ENCODE results near the gene TWSG1.
"Not testable (repeated sequence)": the region's sequence is repeated elsewhere in the genome, so short reads cannot be mapped to it uniquely, and the experiment has no call there.

TWSG1 gene

DNA sequence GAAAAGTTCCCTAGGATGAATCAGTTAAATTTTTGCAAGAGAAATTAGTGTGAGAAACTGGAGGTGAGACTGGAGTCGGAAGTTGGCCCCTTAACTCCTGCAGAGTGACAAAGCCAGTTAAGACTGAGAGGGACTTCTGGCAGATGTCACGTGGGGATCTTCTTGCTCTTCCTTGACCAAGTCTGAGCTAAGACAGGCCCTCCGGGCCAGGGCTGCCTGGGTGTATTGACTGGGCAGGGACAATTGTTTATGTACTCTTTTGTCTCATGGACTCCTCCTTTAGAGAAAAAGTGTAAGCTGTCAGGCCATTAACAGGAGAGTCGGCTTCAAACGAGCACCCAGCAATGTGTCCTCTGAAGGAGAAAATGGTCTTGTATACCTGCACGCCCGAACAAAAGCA lies 92.2 kb downstream of the TWSG1 start:
- no peak for DNase-seq (ENCODE audit: low spot score)

DNA sequence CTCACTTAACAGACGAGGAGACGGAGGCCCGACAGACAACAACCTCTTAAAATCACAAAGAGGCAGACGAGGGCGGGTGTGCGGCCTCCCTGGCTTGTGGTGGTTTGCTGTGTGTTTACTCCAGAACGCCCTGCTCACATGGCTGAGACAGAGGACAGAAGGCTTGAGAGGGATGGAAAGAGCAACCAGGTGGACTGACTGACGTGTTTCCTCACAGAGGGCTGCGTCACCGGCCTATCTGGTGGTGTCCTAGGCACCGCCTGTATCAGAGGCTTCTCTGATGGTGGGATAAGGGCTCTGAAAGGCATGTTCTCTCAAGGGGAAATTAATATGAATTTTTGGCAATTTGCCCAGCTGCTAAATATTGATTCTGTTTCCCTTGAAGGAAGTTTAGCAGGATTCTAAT lies 93.7 kb downstream of the TWSG1 start:
- no peak for DNase-seq (ENCODE audit: low spot score)

DNA sequence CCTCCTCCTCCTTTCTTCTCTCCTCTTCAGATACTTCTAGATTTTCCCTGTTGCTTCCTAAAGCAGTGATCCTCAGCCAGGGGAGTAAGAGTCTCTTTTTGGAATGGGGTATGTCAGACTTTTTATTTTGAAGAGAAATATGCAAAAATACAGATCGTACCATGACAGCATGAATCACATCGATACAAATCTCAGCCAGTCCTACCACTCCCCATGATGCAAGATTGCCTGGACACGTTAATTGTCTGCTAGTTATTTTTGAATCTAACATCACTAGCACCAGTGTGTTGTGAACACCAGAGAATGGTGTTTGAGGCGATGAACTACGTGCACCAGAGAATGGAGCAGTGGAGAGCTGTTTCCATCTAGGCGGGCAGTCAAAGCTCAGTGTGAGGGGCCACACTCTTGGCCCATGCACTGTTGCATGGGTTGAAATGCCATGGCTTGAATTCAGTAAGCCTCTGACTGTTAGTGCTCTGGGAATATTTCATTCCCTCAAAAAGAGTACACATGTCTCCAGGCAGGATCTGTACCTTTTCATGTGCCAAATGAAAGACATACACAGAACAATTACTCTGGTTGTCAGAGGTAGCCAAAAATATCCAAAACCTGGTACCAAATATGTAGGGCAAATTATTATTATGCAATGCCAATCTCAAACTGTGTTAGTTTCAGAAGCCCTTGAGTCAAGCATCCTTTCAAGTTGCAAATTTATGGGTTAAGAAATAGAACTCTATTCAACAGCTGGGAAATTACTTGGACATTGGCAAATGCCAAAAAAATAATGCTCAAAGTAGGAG lies 94.5 kb downstream of the TWSG1 start:
- no peak for DNase-seq (ENCODE audit: low spot score)

DNA sequence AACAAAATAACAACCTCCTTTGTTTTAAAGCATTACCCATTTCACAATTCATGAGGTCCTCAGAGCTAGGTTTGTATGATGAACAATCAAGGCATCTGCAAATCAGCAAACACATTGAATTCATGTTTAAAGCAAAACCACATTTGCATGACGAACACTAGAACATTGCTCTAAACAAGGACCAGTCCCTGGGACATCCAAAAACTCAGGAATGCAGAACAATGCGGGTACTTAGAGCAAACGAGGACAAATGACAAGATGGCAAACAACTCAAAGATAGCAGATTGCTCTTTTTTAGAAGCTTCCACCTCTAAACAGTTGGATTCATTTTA lies 95.1 kb downstream of the TWSG1 start:
- no peak for DNase-seq (ENCODE audit: low spot score)

DNA sequence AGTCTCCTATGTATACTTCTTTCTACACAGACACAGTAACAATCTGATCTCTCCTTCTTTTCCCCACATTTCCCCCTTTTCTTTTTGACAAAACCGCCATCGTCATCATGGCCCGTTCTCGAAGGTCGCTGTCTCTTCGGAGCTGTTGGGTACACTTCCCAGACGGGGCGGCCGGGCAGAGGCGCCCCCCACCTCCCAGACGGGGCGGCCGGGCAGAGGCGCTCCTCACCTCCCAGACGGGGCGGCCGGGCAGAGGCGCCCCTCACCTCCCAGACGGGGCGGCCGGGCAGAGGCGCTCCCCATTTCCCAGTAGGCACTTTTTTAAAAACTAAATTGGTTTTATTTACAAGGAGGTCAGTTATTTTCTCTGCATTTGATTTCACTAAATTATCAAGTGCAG lies 95.7 kb downstream of the TWSG1 start:
- DNase-seq (ENCODE audit: low spot score) = not testable (repeated sequence)

DNA sequence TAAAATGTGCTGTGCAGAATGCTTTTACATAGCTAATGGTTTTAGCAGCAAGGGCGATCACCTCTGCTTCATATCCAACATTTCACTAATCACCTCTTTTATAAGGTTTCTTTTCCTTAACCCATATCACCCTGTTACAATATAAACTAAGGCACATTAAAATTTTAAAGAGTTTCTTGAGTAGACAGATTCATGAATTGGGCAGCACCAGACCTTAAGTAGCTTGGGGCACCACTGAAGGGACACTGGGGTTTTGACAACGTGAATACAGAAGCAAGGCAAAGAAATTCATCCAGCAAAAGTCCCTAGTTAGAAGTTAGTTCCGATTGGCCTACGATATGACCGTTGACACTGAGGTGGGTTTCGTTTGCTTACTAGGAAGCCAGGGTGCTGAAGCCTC lies 96.7 kb downstream of the TWSG1 start:
- no peak for DNase-seq (ENCODE audit: low spot score)

DNA sequence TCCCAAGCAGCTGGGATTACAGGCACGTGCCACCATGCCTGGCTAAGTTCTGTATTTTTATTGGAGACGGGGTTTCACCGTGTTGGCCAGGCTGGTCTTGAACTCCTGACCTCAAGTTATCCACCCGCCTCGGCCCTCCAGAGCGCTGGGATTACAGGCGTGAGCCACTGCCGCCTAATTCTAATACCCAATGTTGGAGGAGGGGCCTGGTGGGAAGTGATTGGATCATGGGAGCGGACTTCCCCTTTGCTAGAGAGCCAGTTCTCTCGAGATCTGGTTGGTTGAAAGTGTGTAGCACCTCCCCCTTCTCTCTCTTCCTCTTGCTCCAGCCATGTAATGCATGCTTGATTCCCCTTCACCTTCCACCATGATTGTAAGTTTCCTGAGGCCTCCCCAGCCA lies 98.5 kb downstream of the TWSG1 start:
- not testable (repeated sequence) for DNase-seq (ENCODE audit: low spot score)

DNA sequence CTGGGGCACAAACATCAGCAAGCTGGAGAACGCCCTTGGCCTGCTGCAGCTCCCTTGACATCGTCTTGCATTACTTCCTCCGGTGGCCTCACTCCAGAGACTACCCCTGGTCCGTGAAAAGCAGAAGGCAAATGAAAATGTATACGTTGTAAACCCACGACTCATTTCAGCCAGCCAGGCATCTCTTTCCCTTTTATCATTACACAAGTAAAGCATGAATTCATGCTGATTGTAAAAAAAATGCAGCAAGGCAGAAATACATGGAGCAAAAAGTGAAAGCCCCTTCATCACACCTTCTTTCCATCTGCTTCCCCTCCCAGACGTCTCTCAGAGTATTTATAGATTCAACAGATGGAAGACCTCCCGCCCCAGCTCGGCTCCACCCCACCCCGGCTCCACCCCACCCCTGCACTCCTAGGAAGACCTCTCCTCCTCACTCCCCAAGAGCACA lies 99.1 kb downstream of the TWSG1 start:
- DNase-seq (ENCODE audit: low spot score) = no peak

DNA sequence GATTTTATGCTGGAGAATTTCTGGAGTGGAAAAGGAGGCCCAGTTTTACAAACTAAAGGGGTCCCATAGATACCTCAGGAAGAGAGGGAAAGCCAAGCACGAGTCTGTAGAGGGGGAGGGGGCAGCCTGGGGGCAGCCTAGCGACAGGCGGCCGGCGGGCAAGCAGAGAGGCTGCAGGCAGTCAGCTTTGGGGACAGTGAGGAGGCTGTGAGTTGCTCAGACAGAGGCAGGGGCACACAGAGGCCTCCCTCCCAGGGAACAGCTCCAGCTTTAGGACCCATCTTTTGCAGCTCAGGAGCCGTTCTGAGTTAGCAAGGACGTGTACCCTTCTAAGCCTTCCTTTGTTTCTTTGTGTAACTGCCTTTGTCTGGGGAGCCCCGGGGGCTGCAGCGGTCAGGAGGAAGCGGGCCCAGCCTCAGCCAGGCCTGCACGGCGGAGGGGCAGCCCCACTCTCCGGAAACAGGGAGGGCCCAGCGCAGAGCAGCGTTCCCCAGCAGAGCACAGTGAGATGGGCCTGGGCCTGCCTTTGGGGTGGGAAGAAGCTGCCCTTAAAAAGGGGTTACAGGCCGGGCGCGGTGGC lies 99.6 kb downstream of the TWSG1 start:
- no peak for DNase-seq (ENCODE audit: low spot score)

DNA sequence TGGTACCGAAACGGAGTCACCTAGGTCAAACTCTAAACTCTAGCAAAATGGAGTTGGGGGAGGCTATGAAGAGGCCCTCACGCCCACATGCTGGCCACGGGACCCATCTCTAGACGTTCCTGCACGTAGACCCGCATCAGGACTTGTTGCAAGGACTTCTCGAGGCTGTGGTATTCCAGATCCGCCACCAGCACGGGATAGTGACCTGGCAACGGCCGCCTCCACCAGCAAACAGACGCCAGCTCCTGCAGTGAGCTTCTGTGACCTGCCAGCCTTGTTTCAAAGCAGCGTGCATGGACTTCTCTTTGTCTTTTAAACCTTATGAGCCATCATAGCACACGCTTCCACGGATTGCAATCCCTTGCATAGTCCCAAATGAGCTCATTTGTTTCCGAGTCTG lies 100.5 kb downstream of the TWSG1 start:
- no peak for DNase-seq (ENCODE audit: low spot score)

DNA sequence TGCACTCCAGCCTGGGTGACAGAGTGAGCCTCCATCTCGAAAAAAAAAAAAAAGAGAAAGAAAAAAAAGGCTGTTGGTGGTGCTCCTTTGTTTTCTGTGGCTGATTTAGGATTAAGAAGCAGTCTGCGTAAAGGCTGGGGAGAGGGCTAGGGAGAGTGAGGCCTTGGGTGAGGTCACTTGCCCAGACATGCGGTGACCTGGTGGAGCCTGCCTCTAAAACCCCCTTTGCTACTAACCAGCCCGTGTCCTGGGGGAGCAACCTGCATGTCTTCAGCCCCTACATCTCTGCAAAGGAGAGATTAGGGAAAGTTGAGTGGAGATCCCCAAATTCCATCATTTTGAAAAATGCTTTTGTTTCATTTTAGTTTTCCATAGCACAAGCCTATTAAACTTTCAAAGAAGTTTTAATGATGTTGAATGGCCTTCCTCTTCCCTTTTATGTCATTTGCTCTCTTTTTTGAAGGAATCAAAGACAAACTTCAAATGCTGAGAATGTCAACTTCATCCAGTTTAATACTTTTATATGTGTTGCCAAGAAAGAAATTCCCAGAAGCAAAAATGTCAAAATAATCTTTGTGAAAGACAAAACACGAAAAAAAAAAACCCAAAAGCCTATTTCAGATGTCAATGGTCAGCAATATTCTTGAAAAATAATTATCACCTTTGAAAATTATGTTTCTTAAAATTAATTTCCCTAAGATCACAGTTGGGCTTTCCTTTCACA lies 101.8 kb downstream of the TWSG1 start:
- DNase-seq (ENCODE audit: low spot score) = no peak

DNA sequence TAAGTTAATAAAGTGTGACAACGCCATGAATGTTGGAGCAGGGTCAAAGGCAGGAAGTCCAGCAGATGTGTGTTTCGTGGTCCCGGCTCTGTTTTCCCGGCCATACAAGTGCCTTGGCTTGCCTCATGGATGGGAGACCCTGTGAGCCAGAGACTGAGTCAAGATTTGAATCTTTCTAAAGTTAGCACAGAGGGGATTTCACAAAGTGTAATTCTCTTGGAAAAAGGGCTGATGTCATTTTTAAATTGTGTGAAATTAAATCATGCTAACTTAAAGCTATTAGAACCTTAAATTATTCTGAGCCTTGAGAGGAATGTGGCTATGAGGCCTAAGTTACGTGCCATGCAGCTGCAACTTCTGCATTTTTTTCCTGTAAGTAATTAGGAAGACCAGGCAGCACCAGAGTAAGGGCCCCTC lies 102.5 kb downstream of the TWSG1 start:
- DNase-seq (ENCODE audit: low spot score) = no peak

DNA sequence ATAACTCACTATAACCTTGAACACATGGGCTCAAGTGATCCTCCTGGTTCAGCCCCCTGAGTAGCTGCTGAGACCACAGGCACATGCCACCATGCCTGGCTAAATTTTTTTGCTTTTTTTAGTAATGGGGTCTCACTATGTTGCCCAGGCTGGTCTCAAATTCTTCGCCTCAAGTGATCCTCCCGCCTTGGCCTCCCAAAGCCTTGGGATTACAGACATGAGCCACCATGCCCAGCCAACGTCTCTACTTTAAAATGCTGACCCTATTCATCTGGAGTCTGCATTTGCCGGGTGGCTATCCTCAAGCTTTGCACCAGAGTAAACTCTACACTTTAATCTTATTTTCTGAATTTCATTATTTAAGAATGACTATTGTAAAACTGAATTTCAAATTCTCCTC lies 103.1 kb downstream of the TWSG1 start:
- DNase-seq (ENCODE audit: low spot score) = no peak

DNA sequence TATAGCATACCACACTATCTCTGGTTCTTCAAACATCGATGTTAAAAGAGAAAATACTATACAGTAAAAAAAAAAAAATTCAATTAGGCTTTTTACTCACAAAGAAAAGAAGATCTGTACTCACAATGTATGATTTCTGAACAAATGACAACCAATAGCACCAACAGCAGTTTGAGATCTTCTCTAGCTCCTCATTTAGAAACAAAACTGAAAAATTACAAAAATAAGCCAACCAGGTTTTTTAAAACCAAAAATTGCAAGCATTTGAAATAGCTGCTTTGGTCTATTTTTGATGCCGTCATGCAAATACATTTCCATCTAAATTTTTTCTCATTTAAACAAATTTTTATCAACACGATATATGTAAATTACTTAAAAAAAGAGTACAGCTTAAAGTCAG lies 106.5 kb downstream of the TWSG1 start:
- DNase-seq (ENCODE audit: low spot score) = no peak

DNA sequence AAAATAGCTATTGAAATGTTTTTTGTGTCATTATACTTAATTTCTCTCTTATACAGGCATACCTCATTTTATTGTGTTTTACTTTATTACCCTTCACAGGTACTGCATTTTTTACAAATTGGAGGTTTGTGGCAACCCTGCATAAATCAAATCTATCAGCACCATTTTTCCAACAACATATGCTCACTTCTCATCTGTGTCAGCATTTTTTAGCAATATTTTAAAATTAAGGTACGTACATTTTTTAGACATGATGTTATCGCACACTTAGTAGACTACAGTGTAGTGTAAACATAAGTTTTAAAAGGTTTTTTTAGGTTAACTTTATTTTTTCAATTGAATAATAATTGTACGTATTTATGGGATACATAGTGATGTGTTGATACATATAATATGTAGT lies 110.0 kb downstream of the TWSG1 start:
- DNase-seq (ENCODE audit: low spot score) = no peak

DNA sequence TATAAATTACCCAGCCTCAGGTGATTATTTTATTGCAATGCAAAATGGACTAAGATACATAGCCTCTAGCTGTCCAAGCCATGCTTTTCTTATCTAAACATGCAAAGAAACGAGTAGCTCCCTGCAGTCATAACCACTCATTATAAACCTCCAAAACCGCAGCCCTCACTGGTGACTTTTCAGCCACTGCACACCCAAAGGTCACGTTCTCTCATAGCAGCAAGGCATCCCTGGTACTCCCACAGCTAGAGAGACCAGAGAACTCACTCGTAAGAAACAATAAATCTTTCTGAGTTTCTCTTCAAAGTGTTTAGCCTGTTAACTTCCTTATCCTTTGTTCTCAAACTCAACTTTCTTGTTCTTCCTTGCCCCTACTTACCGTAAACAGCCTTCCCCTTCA lies 112.3 kb downstream of the TWSG1 start:
- DNase-seq (ENCODE audit: low spot score) = no peak

DNA sequence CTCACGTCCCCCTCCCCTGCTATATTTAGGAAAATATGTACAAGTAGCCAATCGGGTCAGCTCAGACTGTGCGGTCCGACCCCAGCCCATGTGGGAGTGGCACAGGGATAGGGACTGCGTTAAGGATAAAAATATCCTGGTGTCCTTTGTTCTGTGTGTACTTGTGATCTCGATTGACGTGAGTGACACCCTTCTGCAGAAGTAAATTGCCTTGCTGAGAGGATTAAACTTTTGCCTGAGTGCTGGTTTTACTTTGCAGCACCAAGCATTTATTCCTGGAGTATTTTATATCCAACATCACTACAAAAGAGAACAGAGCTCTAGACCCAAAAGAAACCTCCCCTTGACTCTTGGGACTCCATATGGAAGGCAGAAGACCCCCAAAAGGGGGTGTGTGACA lies 112.8 kb downstream of the TWSG1 start:
- no peak for DNase-seq (ENCODE audit: low spot score)

DNA sequence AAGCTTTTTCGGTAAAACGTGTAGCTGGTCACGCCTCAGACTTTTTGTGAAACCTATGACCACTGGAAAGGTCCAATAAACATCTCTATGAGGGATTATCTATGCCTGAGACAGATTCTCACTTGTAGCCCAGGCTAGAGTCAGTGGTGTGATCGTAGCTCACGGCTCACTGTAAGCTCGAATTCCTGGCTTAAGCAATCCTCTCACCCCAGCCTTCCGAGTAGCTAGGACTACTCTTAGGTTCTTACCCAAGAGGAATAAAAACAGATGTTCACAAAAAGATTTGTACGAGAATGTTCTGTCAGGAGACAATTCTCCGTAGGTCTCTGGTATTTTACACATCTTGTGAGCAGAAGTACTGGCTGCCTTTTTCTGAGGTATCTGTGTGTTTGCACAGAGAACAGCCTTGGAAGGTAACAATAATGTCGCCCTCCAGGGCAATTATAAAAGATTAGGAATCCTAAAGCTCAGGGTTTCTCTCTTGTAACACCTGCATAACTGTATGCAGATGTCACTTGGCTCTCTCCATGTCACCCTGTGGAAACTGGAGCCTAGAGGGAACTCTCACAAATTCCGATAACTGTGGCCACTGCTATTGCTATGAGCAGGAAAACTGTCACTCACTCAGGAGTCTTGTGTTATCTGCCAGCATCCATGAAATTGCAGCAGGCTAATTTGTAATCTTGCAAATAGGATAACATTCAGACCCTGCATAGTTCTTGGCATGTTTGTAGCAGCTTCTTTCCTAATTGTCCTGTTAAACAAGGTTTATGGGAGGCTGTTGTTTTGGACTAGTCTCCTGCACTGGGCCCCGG lies 115.2 kb downstream of the TWSG1 start:
- no peak for DNase-seq (ENCODE audit: low spot score)

DNA sequence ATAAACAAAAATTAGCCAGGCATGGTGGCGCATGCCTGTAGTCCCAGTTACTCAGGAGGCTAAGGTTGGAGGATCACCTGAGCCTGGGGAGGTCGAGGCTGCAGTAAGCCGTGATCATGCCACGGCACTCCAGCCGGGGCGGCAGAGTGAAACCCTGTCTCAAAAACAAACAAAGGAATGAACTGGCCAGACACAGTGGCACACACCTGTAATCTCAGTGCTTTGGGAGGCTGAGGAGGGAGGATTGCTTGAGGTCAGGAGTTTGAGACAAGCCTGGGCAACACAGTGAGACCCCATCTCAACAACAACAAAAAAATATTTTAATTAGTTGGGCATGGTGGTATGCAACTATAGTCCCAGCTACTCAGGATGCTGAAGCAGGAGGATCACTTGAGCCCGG lies 116.3 kb downstream of the TWSG1 start:
- DNase-seq (ENCODE audit: low spot score) = not testable (repeated sequence)

All from COLO829 (cell line).